Measurements from ENCODE around the gene AKT3.

DNA sequence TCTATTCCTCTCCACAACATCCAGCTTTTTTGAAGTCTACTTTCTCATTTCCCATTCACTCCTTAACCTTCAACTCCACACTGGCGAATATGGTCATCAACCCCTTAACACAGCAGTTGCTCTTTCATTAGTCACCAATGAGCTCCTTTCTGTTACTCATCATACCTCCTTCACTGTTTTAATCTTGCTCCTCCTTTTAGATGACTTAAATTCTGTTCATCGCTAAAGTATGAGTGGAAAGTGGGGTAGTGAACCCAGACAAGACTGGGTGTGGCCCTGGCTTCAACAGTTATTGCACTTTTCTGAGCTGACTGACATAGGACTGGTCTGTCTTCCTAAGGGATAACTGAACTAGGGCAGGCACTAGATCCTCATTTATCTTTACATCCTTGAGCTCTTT lies 51.3 kb downstream of the AKT3 start:
- TF ChIP-seq, protein P1, sequence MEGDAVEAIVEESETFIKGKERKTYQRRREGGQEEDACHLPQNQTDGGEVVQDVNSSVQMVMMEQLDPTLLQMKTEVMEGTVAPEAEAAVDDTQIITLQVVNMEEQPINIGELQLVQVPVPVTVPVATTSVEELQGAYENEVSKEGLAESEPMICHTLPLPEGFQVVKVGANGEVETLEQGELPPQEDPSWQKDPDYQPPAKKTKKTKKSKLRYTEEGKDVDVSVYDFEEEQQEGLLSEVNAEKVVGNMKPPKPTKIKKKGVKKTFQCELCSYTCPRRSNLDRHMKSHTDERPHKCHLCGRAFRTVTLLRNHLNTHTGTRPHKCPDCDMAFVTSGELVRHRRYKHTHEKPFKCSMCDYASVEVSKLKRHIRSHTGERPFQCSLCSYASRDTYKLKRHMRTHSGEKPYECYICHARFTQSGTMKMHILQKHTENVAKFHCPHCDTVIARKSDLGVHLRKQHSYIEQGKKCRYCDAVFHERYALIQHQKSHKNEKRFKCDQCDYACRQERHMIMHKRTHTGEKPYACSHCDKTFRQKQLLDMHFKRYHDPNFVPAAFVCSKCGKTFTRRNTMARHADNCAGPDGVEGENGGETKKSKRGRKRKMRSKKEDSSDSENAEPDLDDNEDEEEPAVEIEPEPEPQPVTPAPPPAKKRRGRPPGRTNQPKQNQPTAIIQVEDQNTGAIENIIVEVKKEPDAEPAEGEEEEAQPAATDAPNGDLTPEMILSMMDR (conservative IDR thresholded peaks at IDR 0.05; ENCODE audit: low read depth, low read length), result no peak
- TF ChIP-seq EZH2 (IDR thresholded peaks at IDR 0.05; ENCODE audit: low read length, unreplicated experiment), result no peak
